Parathyroid adenoma (tissue), 2 donors: ENCODE data around the gene COX5A.
A peak's percentile ranks its signal among the peaks of the same experiment; 100 is the strongest.
"Not testable (repeated sequence)": the region's sequence is repeated elsewhere in the genome, so short reads cannot be mapped to it uniquely, and the experiment has no call there.

Experiments used
- H2AFZ ChIP-seq: fragments of 300-600 bp; sonication (generic); one replicate; pipeline ENCODE4 v1.7.0; 2017; ENCODE audit warnings: antibody characterized with exemption, mild to moderate bottlenecking
- H3K27ac ChIP-seq: fragments of 300-600 bp; sonication (generic); one replicate; pipeline ENCODE4 v1.7.0; 2017
- H3K27me3 ChIP-seq: fragments of 300-600 bp; sonication (generic); one replicate; pipeline ENCODE4 v1.7.0; 2017; ENCODE audit warnings: low read length; ENCODE audit not compliant: control insufficient read depth, insufficient read depth
- H3K36me3 ChIP-seq: fragments of 300-600 bp; sonication (generic); one replicate; pipeline ENCODE4 v1.7.0; 2017; ENCODE audit warnings: low read length; ENCODE audit not compliant: control insufficient read depth, insufficient read depth
- H3K4me1 ChIP-seq: fragments of 300-600 bp; sonication (generic); one replicate; pipeline ENCODE4 v1.7.0; 2017; ENCODE audit warnings: control low read depth
- H3K4me2 ChIP-seq: fragments of 300-600 bp; sonication (generic); one replicate; pipeline ENCODE4 v1.7.0; 2017; ENCODE audit warnings: low read length
- H3K4me3 ChIP-seq: fragments of 300-600 bp; sonication (generic); one replicate; pipeline ENCODE4 v1.7.0; 2017; ENCODE audit warnings: low read depth, low read length
- H3K79me2 ChIP-seq: fragments of 300-600 bp; sonication (generic); one replicate; pipeline ENCODE4 v1.7.0; 2017; ENCODE audit warnings: control low read depth
- H3K9ac ChIP-seq: fragments of 300-600 bp; sonication (generic); one replicate; pipeline ENCODE4 v1.7.0; 2017; ENCODE audit warnings: mild to moderate bottlenecking
- H3K9me3 ChIP-seq: fragments of 300-600 bp; sonication (generic); one replicate; pipeline ENCODE4 v1.7.0; 2017; ENCODE audit warnings: low read length; ENCODE audit not compliant: control insufficient read depth
- CTCF ChIP-seq: fragments of 300-600 bp; sonication (generic); IDR thresholded peaks from one replicate; pipeline ENCODE4 v1.7.0; 2017; ENCODE audit warnings: antibody characterized with exemption, mild to moderate bottlenecking
- donor health status: primary hyperparathyroidism.

The COX5A gene

DNA sequence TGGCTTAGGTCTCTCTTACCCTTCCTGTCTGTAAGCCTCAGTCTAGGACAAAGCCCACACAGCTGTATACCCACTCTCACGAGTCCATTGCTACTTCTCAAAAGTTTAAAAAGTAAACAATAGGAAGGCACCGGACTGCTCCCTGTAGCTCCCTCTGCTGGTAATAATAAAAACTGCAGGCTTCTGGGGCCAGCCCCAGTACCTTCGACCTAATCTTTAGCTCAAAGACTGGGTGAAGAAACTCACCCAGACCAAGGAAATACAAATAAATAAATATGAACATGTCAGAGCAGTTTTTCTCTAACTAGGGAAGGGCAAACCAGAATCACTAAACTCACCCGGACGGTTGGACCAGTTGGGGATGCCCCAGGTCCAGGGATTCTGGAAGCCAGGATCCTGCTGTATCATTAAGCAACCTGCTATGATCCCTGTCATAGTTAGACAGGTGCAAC, 36.2 kb downstream of the COX5A start:
- Histone ChIP-seq H3K9me3 (no peaks in the 10 kb centered on the region), H3K27ac (no peak overlapping the region), H3K27me3 (no peaks in the 10 kb centered on the region), H3K4me3 (no peak overlapping the region), H3K79me2 (no peaks in the 10 kb centered on the region), H3K36me3 (no peaks in the 10 kb centered on the region), H3K9ac (no peak overlapping the region), H3K4me1 (no peaks in the 10 kb centered on the region), H3K4me2 (peak overlapping the region; percentile 26), H2AFZ (no peak overlapping the region)
- peak; percentile 90 for TF ChIP-seq CTCF

- TF ChIP-seq CTCF, result no peak
- Histone ChIP-seq H3K79me2 (no peaks in the 10 kb centered on the region), H3K27me3 (no peaks in the 10 kb centered on the region), H3K9me3 (no peaks in the 10 kb centered on the region), H3K4me1 (no peaks in the 10 kb centered on the region), H3K27ac (no peak overlapping the region), H2AFZ (no peak overlapping the region), H3K4me2 (no peak overlapping the region), H3K36me3 (no peaks in the 10 kb centered on the region), H3K9ac (no peak overlapping the region), H3K4me3 (no peak overlapping the region)
These were observed 40.6 kb downstream of the COX5A start for GRCh38 chr15:74897300-74897701.

- Histone ChIP-seq H3K4me1 (no peaks in the 10 kb centered on the region), H3K27me3 (no peaks in the 10 kb centered on the region), H3K36me3 (no peaks in the 10 kb centered on the region), H3K9me3 (no peaks in the 10 kb centered on the region), H2AFZ (no peak overlapping the region), H3K4me3 (no peak overlapping the region), H3K79me2 (no peaks in the 10 kb centered on the region), H3K27ac (no peak overlapping the region), H3K9ac (no peak overlapping the region), H3K4me2 (no peak overlapping the region)
- TF ChIP-seq CTCF, result no peak
These were observed 41.6 kb downstream of the COX5A start for GRCh38 chr15:74896316-74896715.

DNA sequence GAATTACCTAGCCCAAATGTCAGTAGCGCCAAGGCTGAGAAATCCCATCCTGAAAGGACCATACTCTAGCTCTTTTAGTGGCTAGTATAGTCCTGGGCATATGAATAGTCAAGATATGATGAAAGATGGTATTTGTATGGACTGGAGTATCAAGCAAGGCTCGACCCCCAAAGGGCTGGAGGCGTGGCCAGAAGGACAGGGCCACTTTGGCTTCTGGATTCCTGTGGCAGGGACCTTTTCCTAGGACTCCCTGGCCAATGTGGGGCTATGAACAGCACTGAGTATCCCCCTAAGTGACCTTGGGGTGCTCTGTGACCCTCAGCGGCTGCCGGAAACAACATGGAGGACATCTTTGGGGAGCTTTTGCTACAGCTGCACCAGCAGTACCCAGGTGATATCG, 42.0 kb downstream of the COX5A start:
- H3K4me3 ChIP-seq, result no peak overlapping the region
- H3K79me2 ChIP-seq, result no peaks in the 10 kb centered on the region
- no peaks in the 10 kb centered on the region for H3K27me3 ChIP-seq
- H3K27ac ChIP-seq, result no peak overlapping the region
- TF ChIP-seq CTCF, result no peak
- no peak overlapping the region for H2AFZ ChIP-seq
- H3K9me3 ChIP-seq, result no peaks in the 10 kb centered on the region
- H3K4me1 ChIP-seq, result no peaks in the 10 kb centered on the region
- no peak overlapping the region for H3K4me2 ChIP-seq
- H3K36me3 ChIP-seq, result no peaks in the 10 kb centered on the region
- H3K9ac ChIP-seq, result no peak overlapping the region

GRCh38 chr15:74894383-74894782, 43.5 kb downstream of the COX5A start:
- not testable (repeated sequence) for H2AFZ ChIP-seq, H3K9ac ChIP-seq, H3K9me3 ChIP-seq, H3K36me3 ChIP-seq, H3K27ac ChIP-seq, H3K4me2 ChIP-seq, H3K4me3 ChIP-seq, H3K27me3 ChIP-seq, H3K79me2 ChIP-seq, H3K4me1 ChIP-seq
